ENCODE data around the gene GPR146.

DNA sequence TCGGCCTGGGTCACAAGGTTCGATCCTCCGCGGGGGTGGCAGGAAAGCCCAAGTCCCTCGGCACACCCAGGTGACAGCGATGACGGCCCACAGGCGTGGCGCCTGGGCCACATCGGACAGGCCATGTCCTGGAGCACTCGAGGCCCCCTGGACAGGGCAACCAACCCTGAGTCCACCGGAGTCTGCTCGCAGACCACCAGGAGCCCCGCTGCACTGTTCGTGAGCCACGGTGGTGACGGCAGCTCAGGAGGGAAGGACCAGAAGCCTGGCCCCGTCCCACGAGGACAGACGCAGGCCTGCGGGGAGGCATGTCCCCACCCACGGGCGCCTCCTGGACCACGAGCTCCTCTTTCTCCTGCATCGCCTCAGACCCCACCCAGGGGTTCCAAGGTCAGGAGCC is 22.4 kb upstream of the GPR146 start:
- TF ChIP-seq, protein P1, sequence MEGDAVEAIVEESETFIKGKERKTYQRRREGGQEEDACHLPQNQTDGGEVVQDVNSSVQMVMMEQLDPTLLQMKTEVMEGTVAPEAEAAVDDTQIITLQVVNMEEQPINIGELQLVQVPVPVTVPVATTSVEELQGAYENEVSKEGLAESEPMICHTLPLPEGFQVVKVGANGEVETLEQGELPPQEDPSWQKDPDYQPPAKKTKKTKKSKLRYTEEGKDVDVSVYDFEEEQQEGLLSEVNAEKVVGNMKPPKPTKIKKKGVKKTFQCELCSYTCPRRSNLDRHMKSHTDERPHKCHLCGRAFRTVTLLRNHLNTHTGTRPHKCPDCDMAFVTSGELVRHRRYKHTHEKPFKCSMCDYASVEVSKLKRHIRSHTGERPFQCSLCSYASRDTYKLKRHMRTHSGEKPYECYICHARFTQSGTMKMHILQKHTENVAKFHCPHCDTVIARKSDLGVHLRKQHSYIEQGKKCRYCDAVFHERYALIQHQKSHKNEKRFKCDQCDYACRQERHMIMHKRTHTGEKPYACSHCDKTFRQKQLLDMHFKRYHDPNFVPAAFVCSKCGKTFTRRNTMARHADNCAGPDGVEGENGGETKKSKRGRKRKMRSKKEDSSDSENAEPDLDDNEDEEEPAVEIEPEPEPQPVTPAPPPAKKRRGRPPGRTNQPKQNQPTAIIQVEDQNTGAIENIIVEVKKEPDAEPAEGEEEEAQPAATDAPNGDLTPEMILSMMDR (IDR thresholded peaks at IDR 0.05; ENCODE audit: poor library complexity), result no peak
- TF ChIP-seq EZH2phosphoT487 (IDR thresholded peaks at IDR 0.05; ENCODE audit: low read depth, severe bottlenecking, unreplicated experiment), result no peak
